GM19455 (cell line): Measurements from ENCODE around the gene SYNDIG1.
"Not testable (repeated sequence)": the region's sequence is repeated elsewhere in the genome, so short reads cannot be mapped to it uniquely, and the experiment has no call there.

Source experiments
- ATAC-seq: cut with Tn5 transposase; IDR thresholded peaks from one replicate; pipeline ENCODE4 v1.9.1; 2021; ENCODE audit not compliant: unreplicated experiment

The SYNDIG1 gene

DNA sequence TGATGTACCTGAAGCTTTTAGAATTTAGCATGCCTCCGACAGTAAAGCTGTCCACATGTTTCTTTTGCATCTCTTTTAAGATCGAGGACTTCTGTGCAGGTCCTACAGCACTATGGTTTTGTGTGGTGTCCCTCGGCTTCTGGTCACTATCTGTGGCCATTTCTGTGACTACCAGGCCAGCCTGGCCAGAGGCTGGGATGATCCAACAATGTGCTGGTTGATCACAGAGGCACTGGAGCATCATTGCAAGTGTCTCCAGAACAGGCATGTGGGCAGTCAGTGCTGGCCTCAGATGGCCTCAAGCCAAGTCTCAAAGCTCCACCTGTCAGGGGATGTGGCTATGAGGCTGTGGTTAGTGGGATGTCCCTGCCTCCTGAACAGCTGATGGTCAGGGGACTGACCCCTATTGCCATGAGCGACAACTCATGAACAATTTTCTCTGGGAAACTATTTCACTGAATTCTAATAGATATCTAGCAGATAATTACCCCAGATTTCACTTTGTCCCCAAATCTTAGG is 136.6 kb downstream of the SYNDIG1 start:
- no peak for ATAC-seq

DNA sequence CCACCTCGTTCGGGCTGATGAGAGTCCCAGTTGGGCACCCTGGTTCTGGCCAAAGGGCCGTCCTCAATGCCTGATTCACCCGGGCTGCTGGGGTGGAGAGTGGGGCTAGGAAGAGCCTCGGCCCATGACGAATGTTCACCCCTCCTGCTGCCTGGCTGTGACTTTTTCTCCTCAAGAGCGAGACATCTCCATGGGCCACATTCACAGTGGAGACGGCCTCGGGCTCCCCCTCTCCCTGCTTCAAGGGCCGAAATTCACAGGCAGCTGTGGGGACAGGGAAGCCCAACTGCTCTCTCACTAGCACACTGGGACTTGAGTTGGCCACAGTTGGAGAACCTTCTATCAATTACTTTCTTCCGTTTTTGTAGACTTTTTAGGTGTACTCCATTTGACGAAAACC is 138.0 kb downstream of the SYNDIG1 start:
- no peak for ATAC-seq

DNA sequence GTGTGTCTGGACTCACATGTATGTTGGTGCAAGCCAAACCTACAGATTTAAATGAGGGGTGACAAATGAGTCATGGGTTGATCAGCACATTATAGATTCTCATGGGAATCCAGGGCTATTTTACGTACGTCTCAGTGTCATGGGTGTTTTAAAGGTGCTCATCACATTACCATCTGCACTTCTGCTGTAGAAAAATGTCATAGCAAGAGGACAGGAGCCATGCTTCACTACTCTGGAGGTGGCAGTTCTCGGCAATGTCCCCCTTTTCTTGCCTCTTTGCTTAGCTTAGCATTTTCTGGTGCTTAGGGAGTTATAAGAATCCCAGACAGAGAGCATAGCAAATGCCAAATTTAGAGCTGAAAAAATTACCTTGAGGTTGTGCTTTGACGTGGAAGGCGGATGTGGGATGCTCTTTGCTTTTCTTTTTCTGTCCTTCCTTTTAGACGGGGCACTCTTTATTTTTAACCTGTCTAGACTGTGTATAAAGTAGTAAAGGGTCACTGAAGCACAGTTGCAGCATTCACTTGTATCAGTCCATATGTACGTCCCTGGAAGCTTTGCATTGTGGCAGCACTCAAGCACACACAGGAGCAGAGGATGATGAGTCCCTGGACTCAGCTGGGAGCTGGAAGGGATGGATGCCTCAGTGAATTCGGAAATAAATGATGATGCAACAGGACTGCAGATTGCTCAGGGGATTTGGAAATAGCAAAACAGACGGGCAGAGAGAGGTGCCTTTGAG is 139.7 kb downstream of the SYNDIG1 start:
- peak; percentile 60 for ATAC-seq

DNA sequence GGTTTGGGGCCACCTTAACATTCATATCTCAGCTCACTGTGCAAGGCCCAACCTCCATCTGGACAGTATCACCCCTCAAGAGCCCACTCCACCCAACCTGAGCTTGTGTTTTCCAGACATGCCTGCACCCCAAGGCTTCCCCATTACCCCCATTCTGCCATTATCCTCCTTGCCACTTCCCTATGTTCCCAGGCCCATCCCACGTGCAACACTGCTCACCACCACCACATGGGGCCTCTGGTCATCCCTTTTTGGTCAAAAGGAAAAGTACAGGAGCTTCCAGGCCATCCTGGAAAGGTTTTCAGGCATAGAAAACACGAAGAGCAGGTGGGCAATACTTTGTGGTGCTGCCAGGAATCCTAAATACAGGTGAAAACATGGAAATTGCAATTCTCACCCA is 140.3 kb downstream of the SYNDIG1 start:
- no peak for ATAC-seq

DNA sequence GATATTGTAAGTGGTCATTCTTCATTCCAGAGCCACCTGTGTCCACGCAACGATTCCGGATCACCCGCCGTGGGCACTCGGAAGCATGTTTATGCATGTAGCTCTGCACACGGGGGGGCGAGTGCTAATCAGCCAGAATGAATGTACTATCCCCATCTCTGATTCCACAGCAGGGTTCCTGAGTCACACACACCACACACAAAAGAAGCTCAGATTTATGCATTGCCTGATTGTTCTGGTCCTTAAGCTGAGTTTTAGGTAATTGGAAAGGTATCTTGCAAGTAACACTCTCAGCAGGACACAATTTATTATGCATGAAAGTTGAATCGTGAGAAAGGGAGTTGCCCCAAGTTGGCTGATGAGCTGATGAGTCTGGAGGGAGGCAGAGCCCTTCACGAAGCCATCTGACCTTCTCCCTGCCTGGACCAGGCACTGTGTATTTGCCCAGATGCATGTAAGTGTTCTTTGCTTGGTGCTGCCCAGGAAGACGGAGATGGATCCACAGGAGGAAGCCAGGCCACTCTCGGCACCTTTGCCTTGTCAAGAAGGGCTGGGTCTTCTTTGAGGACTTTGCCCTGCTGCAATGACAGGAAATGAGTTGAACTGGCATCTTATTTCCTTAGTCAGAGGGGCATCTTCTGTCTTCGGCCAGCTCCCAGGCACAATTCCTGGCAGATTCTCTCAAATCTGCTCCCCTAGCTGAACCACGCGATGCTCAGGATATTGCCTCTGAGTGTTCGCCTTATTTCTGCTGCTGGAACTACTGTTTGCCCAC is 141.1 kb downstream of the SYNDIG1 start:
- ATAC-seq = no peak

DNA sequence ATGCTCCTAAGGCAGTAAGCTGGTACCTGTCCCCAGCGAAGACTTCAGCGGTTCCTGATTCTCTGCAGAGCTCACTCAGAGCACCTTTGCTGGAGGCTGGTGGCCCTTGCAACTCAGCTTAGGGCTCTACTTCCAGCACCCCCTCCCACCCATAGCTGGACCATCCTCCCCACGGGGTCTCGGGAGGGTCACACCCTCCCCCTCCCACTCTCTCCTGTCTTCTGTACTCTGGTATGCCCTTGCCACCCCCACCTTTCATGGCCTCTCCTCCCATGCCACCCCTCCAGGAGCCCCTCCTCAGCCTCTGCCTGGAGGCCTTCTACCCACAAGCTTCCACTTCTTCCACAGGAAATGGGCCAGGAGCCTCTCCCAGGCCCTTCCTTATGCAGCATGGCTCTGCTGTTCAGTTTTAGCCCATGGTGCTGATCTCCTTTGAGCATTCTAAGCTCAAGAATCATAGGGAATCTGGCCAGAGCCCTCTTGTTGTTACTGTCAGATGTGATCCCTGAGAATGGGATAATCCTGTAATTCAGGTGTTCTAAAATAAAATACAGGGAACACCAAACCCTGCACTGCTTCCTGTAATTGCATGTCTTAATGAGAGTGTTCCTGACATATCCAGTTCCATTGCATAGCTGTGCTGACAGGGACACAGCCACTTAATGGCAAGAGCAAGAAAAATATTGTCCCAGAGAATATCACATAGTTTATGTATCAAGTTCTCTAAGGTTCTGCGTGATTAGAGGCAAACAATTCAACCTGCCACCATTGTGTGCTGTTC is 142.1 kb downstream of the SYNDIG1 start:
- no peak for ATAC-seq

DNA sequence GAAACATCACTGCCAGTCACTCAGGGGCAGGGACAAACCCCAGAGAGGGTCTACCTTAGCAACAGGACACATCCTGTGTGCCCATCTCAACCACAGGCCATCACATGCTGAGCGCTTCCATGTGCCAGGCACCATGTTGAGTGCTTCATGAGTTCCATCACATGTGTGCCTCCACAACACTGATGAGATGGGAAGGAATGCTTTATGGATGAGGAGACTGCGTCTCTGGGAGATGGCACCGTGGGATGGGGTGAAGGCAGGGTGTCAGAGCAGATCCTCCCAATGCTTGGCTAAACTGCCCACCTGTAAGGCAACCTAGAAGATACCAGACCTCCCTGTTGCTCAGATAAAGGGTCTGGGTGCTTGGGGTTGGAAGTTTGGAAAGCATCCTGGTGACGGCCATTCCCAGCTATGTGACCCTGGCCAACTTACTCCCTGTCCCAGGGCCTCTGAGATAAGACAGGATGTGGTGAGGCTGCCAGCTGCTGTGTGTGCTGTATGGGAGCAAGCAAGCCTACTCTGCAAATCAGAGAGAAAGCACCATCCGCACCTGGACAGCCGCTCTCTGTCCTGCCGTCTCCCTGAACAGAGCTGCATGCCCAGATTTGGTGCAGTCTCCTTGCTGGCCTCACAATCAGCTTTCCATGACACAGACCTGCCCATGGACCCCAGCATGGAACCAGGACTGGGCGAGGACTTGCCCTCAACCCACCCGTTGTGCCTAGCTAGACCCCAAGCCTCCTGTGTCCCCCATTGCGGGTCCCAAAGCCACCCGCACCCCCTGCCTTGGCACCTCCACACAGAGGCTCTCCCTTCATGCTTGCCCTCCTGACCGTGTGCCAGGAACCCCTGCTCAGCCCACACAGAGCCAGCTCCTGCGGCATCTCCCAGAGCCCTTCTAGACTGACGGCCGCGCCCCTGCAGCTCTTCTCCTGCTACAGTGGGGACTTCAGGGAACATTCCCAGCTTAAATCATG is 143.7 kb downstream of the SYNDIG1 start:
- ATAC-seq = no peak

DNA sequence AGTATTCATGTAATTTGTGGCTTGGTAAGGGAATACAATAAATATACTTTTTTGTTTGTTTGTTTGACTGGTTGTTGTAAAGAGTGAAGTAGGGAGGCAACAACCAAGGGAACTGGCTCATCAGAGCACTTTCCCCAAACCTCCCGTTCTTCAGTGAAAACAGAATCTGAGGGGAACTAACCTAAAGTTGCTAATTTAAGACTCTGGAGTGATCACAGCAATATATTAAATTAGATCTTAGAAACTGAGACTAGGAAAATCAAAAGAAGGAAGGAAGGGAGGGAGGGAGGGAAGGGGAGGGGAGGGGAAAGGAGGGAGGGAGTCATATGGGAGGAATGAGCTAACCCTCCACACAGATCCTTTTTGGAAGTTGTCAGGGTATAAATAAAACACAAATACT is 144.9 kb downstream of the SYNDIG1 start:
- no peak for ATAC-seq

DNA sequence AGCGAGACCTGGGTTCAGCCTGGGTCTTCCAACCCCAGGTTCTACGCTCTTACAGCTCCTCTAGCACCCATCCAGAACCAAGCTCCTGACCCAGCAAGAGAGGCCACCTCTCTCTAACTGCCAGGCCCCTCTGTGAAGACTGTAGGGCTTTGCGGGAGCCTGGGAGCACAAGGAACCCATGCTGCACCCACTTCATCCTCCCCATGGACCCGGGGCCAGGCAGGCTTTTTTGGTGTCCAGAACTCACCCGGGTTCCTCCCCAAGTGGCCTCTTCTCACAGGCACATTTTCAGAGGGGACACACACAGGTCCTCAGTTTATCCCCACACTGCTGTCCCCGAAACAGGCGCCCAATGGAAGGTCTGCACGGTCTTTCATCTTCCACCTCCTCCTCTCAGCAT is 145.9 kb downstream of the SYNDIG1 start:
- ATAC-seq = no peak

DNA sequence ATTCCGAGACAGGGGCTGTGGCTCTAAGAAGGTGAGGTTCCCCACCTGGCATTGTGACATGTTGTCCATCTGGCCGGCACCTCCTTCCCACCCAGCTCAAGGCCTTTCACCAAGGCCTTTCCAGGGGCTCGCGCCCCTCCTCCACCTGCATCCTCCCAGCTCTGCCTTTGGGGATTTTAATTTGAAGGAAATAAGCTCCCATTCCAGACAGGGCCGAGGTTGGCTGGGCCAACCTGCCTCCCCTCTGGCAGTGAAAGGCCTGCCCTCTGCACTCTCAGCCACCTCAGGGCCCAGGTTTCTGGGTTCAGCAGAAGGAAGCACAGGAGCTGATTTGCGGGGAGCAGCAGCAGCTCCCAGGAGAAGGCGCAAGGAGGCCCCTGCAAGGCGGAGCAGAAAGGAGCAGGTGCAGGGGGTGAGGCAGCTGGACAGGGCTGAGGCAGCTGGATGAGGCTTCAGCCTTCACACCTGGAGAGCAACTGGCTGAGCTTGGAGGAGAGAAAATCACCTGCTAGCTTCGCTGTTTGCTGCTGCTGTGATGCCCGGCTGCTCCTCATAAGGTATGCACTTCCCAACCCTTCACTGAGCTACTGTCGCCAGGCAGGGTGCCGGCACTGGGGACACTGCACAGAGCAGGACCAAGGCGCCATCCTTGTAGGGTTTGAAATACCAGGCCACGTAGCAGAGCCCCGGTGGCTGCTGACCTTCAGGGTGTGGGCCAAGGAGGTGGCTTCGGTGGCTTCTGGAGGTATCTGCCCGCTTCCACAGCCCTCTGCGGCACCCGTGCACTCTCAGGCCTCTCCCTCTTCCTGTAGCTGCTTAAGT is 147.0 kb downstream of the SYNDIG1 start:
- ATAC-seq = no peak

DNA sequence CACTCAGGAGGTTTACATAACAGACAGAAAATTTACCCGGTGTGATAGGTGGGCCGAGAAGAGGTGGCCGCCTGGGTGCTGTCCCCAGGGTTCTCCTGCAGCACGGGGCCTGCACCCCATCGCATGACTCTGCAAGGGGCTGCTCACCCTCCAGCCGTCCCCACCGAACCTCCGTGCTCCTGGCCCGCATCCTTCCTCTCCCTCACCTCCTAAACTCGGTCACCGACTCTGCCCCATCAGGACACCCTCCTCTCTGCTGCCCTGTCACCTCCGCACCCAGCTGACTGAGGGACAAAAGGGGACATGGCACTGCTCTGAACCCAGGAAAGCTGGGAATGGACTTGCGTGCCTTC is 147.6 kb downstream of the SYNDIG1 start:
- ATAC-seq = no peak

DNA sequence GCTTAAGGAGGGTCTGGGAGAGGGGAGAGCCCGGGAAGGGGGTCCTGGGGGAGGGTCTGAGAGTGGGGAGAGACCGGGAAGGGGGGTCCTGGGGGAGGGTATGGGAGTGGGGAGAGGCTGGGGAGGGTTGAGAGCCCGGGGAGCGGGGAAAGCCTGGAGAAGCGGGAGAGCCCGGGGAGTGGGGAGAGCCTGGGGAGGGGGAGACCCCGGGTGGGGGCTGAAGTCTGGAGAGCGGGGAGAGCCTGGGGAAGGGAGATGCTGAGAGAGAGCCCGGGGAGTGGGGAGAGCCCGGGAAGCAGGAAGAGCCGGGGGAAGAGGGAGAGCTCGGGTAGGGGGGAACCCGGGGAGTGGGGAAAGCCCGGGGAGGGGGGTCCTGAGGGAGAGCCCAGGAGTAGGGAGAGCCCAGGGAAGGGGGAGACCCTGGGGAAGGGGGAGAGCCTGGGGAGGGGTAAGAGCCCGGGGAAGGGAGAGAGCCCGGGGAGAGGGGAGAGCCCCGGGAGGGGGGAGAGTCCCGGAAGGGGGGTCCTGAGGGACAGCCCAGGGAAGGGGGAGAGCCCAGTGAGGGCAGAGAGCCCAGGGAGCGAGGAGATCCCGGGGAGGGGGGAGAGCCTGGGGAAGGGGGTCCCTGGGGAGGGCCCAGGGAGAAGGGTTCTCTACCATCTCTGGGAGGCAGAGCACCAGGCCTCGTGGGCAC is 148.5 kb downstream of the SYNDIG1 start:
- ATAC-seq = no peak

DNA sequence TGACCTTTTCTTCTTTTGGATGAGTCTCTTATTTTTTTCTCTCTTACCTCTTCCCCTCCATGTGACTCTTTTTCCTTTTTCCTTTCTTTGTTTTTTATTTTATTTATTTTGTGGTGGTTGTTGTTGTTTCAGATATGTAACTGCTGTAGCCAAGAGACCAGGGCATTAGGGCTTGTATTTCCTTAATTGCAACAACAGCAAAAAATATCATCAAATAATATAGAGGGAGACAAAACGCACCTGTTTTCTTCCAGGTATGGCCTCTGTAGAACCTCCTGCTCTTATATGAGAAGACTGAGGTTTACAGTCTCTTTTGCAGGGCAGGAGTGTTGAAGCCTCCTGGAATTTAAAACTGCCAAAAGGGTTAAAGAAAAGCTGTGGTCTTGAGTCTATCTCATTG is 149.3 kb downstream of the SYNDIG1 start:
- ATAC-seq = no peak

DNA sequence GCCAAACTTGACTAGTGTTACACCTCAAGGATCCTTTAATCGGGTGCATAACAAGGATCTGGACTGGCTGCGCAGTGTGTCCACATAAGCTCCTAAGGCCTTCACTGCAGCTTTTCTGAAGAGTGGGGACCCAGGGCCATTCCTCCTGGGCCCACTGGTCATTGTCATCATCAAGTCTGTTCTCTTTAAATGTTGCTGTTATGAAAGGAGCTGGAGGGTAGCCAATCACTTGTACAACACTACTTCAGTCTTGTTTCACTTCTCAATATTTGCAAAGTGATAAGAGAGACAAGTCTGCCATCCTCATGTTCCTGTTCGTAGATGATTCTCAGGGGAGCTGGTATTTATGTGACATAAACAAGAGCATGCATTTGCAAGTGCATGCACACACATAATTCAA is 149.8 kb downstream of the SYNDIG1 start:
- ATAC-seq = no peak

DNA sequence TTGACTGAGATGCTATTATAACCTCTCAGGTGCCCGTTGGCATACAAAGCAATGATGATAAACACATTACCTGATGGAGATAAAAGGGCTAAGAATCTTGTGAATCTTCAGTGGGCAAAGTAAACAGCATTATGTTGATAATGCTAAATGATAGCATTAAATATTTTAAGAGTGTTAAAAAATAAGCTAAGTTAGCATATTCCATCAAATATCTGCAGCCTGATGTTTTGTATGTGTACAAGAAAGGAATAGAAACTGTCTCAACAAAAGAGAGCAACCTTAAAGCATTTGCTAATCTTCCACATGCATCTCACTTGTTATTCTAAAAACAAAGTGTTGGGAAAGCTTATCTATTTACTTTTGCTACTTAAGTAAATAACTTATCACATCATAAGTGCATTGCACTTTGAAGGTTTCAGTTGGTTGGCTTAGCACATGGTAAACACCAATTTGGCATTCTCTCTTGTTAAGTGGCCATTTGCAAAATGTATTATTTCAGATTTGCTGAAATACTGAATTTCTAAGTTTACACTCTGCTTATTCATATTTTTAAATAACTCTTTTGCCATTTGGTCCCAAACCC is 151.6 kb downstream of the SYNDIG1 start:
- ATAC-seq = no peak

DNA sequence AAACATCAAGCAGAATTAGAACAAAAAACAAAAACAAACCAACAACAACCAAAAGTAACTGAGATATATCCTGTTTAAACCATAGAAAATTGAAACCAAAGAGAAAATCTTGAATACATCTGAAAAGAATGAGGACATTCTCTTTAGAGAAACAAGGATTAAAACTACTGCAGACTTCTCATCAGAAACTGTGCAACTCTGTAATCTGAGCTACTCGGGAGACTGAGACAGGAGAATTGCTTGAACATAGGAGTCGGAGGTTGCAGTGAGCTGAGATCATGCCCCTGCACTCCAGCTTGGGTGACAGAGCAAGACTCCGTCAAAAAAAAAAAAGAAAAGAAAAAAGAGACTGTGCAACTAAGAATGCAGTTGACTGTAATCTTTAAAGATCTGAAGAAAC is 153.4 kb downstream of the SYNDIG1 start:
- ATAC-seq = no peak

DNA sequence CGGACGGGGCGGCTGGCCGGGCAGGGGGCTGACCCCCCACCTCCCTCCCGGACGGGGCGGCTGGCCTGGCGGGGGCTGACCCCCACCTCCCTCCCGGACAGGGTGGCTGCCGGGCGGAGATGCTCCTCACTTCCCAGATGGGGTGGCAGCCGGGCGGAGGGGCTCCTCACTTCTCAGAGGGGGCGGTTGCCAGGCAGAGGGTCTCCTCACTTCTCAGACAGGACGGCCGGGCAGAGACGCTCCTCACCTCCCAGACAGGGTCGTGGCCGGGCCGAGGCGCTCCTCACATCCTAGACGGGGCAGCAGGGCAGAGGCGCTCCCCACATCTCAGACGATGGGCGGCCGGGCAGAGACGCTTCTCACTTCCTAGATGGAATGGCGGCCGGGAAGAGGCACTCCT is 156.7 kb downstream of the SYNDIG1 start:
- not testable (repeated sequence) for ATAC-seq

DNA sequence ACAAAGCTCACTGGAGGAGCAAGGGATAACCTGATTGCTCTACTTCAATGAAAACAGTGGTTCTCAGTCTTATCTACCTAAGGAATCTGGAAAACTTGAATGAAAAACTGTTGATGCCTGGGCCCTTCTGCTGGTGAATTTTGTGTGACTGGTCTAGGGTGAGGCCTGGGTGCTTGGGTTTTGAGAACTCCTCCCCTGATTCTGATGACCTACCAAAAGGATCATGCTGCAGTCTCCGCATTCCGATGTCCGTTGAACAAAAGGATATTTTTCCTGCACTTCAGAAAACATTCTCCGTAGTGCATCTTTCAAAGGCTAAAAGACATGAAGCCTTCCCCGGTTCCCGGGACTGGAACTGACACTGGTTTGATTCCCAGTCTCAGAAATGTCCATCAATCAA is 157.9 kb downstream of the SYNDIG1 start:
- no peak for ATAC-seq

DNA sequence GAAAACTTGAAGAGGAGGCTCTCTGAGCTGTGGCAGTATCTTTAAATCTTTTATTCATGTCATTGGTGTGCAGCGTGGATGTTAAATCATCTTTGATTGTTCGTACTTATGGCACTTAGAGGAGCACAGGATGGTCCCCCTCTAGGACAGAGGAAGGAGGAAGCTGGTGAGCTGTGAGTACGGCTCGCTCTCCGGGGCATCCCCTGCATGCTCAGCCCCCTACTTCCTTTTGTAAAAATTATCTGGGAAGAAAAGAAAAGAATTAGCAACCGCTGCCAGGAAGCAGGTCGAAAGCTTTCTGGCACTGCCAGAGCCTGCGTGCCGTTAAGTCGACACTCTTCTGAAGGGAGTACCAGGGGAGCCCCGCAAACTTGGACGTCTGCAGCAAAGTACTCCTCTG is 158.5 kb downstream of the SYNDIG1 start:
- ATAC-seq = no peak
